ENCODE results near the gene ABCF1.

ABCF1 gene

DNA sequence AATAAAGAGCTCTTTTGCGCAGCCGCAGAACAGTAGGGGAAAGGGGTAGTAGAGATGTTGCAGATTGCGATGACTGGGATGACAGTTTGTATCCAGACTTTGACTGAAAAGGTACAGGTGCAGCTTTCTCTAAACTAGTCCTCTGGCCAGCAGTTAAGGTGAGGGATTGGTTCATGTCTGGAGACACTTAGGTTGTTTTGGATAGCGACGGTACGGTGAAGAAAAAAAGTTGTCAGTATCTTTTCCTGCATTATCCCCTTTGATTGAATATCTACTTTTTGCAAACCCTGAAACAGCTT lies 13.6 kb upstream of the ABCF1 start:
- no peak for DNase-seq (ENCODE audit: low read depth)

GRCh38 chr6:30560930-30561329 lies 10.3 kb upstream of the ABCF1 start:
- no peak for DNase-seq (ENCODE audit: low read depth)

- no peak for DNase-seq (ENCODE audit: low read depth)
These were observed 8.5 kb upstream of the ABCF1 start for GRCh38 chr6:30562470-30563425.

DNA sequence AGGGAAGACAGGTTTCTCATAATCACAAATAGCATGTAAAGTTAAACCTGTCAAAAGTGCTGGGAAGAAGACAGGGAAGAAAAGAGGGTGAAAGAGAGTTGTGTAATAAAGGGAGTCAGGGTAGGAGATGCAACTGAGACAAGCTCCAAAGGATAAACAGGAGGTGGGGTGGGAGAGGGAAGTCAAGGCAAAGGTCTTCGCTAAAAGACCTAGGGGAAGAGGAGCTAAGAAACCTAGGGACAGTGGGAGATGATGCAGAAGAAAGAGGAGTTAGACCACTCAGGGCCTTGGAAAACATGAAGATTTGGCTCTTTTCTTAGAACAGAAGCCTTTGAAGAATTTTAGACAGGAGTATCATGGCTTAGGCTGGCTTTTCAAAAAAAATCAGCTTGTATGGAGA lies 7.1 kb upstream of the ABCF1 start:
- no peak for DNase-seq (ENCODE audit: low read depth)

GRCh38 chr6:30565772-30566171 lies 5.5 kb upstream of the ABCF1 start:
- DNase-seq (ENCODE audit: low read depth): no peak

DNA sequence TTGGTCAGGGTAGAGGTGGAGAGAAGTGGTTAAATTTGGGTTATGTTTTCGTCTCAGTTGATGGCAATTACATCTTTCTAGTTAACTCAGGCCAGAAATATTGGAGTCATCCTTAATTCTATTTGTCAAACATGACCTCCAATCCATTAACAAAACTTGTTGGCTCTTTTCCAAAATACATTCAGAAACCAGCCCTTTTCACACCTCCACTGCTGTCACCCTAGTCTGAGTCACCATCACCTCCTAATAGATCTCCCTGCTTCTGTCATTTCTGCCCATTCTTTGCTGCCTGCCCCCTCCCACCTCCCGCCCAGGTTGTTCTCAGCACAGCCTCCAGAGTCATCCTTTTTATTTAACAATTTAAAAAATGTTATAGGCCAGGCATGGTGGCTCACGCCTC lies 3.0 kb upstream of the ABCF1 start:
- DNase-seq (ENCODE audit: low read depth): peak; percentile 35

GRCh38 chr6:30570263-30570662 lies 979 bp upstream of the ABCF1 start:
- DNase-seq (ENCODE audit: low read depth): no peak

GRCh38 chr6:30570740-30571074 lies 535 bp upstream of the ABCF1 start:
- DNase-seq (ENCODE audit: low read depth): no peak

DNA sequence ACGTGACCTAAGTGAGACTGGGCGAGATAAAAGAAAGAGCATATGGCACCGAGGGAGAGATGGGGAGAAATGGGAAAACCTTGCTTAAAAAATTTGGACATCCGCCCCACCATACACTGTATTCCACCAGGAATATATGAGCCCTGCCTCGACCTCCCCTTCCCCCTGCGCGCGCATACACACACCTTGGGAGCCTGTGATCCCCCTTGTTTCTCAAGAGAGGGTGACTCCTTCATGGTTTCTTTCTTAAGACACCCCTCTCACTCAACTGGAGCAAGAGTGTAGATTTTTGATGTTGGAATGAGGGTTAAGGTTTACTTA lies 480 bp downstream of the ABCF1 start:
- DNase-seq (ENCODE audit: low read depth): no peak

GRCh38 chr6:30572148-30572547 lies 906 bp downstream of the ABCF1 start:
- DNase-seq (ENCODE audit: low read depth): no peak

DNA sequence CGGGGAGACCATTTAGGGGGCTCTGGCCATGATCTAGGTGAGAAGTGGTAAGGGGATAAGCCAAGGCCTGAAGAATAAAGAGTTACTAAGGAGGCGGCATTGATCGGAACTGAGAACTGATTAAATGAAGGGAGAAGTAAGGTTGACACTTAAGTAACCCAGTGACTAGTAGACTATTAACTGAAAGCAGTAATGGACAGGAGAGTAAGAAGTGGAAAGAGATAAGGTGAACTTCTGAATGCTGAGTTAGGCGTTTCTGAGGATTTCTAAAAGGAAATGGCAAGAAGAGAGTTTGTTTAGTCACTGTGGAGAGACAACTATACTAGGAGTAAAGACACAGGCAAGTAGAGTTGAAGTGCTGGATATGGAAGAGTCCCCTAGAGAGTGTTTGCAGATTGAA lies 1.9 kb downstream of the ABCF1 start:
- no peak for DNase-seq (ENCODE audit: low read depth)

- DNase-seq (ENCODE audit: low read depth): no peak
These were observed 6.8 kb downstream of the ABCF1 start for GRCh38 chr6:30578051-30578450.

GRCh38 chr6:30583921-30584320 lies 12.7 kb downstream of the ABCF1 start:
- no peak for DNase-seq (ENCODE audit: low read depth)

DNA sequence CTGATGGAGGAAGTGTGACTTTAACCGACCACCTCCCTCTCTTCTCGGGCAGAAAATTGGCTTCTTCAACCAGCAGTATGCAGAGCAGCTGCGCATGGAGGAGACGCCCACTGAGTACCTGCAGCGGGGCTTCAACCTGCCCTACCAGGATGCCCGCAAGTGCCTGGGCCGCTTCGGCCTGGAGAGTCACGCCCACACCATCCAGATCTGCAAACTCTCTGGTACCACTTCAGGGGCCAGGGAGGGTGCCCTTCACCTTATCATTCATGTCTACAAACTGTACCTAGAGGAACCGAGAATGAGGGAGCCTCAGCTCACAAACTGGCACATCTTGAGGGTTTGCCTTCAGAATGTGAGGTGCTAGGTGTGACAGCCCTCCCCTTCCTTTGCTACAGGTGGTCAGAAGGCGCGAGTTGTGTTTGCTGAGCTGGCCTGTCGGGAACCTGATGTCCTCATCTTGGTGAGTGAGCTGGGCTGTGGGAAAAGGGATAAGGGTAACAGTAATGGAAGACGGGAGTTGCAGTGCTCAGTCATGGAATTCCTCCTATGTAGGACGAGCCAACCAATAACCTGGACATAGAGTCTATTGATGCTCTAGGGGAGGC lies 18.6 kb downstream of the ABCF1 start:
- no peak for DNase-seq (ENCODE audit: low read depth)

DNA sequence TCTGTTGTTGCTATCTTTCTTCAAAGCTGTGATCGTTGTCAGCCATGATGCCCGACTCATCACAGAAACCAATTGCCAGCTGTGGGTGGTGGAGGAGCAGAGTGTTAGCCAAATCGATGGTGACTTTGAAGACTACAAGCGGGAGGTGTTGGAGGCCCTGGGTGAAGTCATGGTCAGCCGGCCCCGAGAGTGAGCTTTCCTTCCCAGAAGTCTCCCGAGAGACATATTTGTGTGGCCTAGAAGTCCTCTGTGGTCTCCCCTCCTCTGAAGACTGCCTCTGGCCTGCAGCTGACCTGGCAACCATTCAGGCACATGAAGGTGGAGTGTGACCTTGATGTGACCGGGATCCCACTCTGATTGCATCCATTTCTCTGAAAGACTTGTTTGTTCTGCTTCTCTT lies 19.3 kb downstream of the ABCF1 start:
- no peak for DNase-seq (ENCODE audit: low read depth)

GRCh38 chr6:30591008-30591407 lies 19.8 kb downstream of the ABCF1 start:
- DNase-seq (ENCODE audit: low read depth): no peak

DNA sequence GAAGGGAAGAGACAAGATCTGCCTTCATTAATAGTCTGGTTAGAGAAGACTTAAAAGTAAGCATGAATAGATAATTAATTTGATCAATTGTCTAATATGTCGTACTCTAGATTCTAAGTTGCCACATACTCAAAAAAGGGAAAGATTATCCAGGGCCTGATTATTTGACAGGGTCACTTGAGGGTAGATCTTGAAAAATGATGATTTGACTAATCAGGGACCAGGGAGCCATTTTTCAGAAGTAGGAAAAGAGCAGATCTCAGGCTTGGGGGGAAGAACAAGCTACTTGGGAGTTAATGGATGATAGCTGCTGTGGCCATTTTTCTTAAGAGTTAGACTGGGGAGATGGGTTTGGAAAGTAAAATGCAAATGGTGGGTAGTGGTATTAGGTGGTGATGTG lies 21.0 kb downstream of the ABCF1 start:
- no peak for DNase-seq (ENCODE audit: low read depth)

DNA sequence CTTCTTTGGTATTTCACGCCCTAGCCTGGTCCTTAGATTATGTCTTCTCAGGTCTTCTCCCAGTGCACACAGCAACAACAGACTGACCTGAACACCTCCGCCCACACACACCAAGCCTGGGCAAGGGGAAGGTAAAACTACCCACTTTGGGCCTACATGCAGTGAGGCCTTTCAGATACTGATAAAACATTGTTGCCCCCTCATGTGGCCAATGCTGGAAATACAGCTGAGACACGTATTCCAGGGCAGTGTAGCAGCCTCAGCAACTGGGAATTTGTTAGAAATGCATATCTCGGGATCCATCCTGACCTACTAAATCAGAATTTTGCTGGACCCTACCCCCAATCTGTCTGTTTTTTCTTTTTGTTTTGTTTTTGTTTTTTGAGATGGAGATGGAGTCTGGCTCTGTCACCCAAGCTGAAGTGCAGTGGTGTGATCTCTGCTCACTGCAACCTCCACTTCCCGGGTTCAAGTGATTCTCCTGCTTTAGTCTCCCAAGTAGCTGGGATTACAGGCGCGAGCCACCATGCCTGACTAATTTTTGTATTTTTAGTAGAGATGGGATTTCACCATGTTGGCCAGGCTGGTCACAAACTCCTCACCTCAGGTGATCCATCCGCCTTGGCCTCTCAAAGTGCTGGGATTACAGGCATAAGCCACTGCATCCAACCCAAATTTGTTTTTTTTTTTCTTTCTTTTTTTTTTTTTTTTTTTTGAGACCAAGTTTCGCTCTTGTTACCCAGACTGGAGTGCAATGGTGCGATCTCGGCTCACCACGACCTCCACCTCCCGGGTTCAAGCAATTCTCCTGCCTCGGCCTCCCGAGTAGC lies 26.3 kb downstream of the ABCF1 start:
- peak; percentile 60 for DNase-seq (ENCODE audit: low read depth)

DNA sequence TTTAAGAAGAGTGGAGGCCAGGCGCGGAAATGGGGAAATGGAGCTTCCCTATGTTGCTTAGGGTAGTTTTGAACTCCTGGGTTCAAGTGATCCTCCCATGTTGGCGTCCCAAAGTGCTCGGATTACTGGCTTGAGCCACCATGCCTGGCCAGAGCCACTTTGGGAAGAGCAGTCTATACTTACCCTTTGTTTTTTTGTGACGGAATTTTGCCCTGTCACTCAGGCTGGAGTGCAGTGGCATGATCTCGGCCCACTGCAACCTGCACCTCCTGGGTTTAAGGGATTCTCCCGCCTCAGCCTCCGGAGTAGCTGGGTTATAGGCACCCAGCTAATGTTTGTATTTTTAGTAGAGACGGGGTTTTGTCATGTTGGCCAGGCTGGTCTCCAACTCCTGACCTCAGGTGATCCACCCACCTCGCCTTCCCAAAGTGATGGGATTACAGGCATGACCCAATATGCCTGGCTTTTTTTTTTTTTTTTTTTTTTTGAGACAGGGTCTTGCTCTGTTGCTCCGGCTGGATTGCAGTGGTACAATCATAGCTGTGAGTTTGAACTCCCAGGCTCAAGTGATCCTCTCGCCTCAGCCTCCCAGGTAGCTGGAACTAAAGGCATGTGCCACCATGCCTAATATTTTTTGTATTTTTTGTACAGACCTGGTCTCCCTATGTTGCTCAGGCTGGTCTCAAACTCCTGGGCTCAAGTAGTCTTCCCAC lies 27.8 kb downstream of the ABCF1 start:
- DNase-seq (ENCODE audit: low read depth): no peak

GRCh38 chr6:30599625-30600324 lies 28.5 kb downstream of the ABCF1 start:
- no peak for DNase-seq (ENCODE audit: low read depth)

GRCh38 chr6:30600451-30600961 lies 29.3 kb downstream of the ABCF1 start:
- no peak for DNase-seq (ENCODE audit: low read depth)

DNA sequence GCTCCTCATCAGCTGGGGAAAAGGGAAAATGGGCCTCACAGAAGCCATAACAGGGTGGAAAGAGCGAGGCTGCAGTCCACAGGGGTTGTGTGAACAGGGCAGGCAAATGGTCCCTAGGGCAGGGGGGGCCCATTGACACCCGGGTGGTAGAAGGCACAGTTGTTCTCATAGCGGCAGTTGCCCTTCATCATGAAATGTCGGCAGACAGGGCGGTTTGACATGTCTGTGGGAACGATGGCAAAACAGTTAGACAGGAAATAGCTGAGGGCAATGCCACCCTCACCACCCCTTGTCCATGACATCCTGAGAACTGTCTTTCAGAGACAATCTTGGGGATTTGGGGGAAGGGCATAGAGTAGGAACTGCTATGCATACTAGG lies 30.2 kb downstream of the ABCF1 start:
- DNase-seq (ENCODE audit: low read depth): no peak
